Tibial artery (tissue), 4 donors: ENCODE results near the gene PARP2.

Experiments used
- DNase-seq, 2 donors: peaks; one replicate each; pipeline ENCODE4 v3.0.0-alpha.2; 2019
- H3K27ac ChIP-seq, 2 donors: fragments of 200-600 bp; sonication (generic) in 1 of 2; 1 replicate in 1 of 2; 2 replicates in 1 of 2; pipeline ENCODE4 v1.5.1; 2018 to 2019; ENCODE audit warnings: mild to moderate bottlenecking in 1 of 2
- H3K27me3 ChIP-seq, 2 donors: fragments of 200-600 bp; sonication (generic) in 1 of 2; one replicate each; pipeline versions ENCODE4 v1.5.1 to v1.6.0; 2016 to 2019
- H3K36me3 ChIP-seq, 3 donors: fragments of 200-600 bp; sonication (generic) in 2 of 3; one replicate each; pipeline ENCODE4 v1.5.1; 2016 to 2019; ENCODE audit warnings: mild to moderate bottlenecking in 2 of 3
- H3K4me1 ChIP-seq, 4 donors: fragments of 200-600 bp; sonication (generic) in 2 of 4; 1 replicate in 3 of 4; 2 replicates in 1 of 4; pipeline ENCODE4 v1.5.1; 2016 to 2019
- H3K4me3 ChIP-seq, 2 donors: fragments of 200-600 bp; sonication (generic) in 1 of 2; 1 replicate in 1 of 2; 2 replicates in 1 of 2; pipeline ENCODE4 v1.5.1; 2018 to 2019; ENCODE audit warnings: mild to moderate bottlenecking in 2 of 2
- H3K9me3 ChIP-seq, 3 donors: fragments of 200-600 bp; sonication (generic) in 1 of 3; one replicate each; pipeline ENCODE4 v1.5.1; 2016 to 2019
- intact Hi-C: fragments of 100-400 bp; cut with DNase I; formaldehyde crosslinking; loops from one replicate; pipeline ENCODE4 v1.15.0; 2023; ENCODE audit warnings: low total_unique reads
- TF ChIP-seq, protein P1 (sequence below), 2 experiments: fragments of 200-600 bp in 1 of 2; fragments of 450-650 bp in 1 of 2; IDR thresholded peaks; one replicate each; pipeline ENCODE4 v1.5.1; 2017 to 2019; ENCODE audit warnings: antibody characterized with exemption in 2 of 2, mild to moderate bottlenecking in 1 of 2, moderate library complexity in 1 of 2

Gene PARP2

DNA sequence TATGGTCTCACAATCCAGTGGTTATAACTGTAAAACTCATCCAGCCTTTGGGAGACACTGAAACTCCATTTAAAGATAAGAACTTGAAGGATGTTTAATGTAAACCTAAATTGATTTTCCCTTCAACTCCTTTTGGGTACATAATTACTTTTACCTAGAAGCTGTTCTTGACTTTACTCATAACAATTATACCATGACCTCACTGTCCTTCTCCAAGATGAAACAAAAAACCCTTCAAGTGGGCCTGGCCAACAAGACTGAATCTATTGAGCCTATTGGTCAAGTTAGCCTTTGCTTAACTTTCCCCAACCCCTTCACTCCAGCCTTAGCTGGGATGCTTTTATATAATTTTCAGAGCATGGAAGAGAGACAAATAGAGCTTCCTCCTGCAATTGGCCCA is 22.5 kb downstream of the PARP2 start:
- Histone ChIP-seq H3K27ac (no peak overlapping the region), H3K36me3 (peaks cover 64 to 79% (median 73%) of the 10 kb centered on the region in 3 donors), H3K27me3 (no peaks in the 10 kb centered on the region), H3K4me3 (no peak overlapping the region), H3K4me1 (no peaks in the 10 kb centered on the region), H3K9me3 (no peaks in the 10 kb centered on the region)
- TF ChIP-seq, protein P1, sequence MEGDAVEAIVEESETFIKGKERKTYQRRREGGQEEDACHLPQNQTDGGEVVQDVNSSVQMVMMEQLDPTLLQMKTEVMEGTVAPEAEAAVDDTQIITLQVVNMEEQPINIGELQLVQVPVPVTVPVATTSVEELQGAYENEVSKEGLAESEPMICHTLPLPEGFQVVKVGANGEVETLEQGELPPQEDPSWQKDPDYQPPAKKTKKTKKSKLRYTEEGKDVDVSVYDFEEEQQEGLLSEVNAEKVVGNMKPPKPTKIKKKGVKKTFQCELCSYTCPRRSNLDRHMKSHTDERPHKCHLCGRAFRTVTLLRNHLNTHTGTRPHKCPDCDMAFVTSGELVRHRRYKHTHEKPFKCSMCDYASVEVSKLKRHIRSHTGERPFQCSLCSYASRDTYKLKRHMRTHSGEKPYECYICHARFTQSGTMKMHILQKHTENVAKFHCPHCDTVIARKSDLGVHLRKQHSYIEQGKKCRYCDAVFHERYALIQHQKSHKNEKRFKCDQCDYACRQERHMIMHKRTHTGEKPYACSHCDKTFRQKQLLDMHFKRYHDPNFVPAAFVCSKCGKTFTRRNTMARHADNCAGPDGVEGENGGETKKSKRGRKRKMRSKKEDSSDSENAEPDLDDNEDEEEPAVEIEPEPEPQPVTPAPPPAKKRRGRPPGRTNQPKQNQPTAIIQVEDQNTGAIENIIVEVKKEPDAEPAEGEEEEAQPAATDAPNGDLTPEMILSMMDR (IDR thresholded peaks at IDR 0.05), result no peak
- no peak for DNase-seq
- intact Hi-C loops, result no loop called here

DNA sequence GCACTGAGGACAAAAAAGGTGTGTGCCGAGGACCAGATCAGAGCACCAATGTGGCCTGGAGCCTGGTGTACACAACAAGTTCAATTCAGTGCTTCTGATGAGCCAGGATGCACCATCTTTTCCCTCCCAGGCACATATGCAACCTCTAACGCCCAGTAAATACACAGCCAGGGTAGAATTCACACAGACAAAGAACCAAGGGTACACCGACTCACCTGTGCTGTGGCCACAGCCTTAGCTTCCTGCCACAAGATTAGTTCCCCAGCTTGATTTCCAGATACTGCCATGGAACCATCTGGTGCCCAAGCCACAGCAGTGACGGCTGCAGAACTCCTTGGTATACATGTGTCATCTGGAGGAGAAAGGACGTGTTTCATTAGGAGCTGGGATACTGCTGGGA is 29.4 kb downstream of the PARP2 start:
- H3K9me3 ChIP-seq, result no peaks in the 10 kb centered on the region
- intact Hi-C loops, result no loop called here
- H3K4me1 ChIP-seq, result no peaks in the 10 kb centered on the region
- DNase-seq, result no peak
- H3K27ac ChIP-seq, result no peak overlapping the region
- TF ChIP-seq, protein P1 (IDR thresholded peaks at IDR 0.05), result no peak
- no peak overlapping the region for H3K4me3 ChIP-seq
- H3K27me3 ChIP-seq, result no peaks in the 10 kb centered on the region
- peaks cover 92 to 100% (median 99%) of the 10 kb centered on the region in 3 donors for H3K36me3 ChIP-seq

DNA sequence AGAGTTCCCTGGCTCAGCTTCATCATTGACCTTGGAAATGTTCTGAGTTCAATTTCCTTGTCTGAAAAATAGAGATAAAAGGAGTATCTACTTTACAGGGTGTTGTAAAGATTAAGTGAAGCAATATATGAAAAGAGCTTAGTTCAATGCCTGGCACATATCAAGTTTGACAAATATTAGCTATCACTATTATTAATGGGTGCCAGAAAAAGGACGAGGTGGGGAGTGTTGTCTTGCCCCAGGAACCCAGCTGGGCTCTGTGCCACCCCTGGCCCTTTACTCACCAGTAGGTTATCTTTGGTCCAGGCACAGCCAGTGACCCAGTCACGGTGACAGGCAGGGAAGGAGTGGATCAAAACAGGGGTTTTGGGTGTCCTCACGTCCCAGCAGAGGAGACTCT is 32.0 kb downstream of the PARP2 start:
- intact Hi-C loops, result no loop called here
- H3K36me3 ChIP-seq, result peaks cover 92 to 100% (median 99%) of the 10 kb centered on the region in 3 donors
- H3K27ac ChIP-seq, result no peak overlapping the region
- H3K4me1 ChIP-seq, result no peaks in the 10 kb centered on the region
- H3K9me3 ChIP-seq, result no peaks in the 10 kb centered on the region
- no peak overlapping the region for H3K4me3 ChIP-seq
- DNase-seq, result no peak
- TF ChIP-seq, protein P1 (IDR thresholded peaks at IDR 0.05), result no peak
- no peaks in the 10 kb centered on the region for H3K27me3 ChIP-seq

DNA sequence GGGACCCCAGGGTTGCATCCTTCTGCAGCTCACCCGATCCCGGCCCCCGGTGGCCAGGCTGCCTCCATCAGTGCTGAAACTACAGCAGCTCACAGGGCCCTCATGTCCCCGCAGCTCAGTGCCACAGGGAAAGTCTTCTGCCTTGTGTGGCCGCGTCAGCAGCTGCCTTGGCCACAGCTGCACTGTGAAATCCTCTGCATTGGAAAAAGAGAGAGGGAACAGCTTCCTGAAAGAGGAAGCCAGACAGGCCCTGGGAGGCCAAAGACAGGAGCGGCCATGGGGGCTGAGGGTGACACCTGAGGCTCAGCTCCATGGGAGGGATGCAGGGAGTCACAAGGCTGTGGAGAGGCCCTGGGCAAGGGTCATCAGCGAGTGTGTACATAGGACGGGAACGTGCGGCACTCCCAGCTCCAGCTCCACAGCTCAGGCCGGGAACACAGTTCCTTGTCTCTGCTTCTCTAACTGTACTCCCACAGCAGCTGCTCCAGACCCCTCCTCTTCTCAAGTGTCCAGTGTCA is 32.7 kb downstream of the PARP2 start:
- Histone ChIP-seq H3K9me3 (no peaks in the 10 kb centered on the region), H3K4me3 (no peak overlapping the region), H3K27ac (no peak overlapping the region), H3K4me1 (no peaks in the 10 kb centered on the region), H3K27me3 (no peaks in the 10 kb centered on the region), H3K36me3 (peaks cover 92 to 100% (median 99%) of the 10 kb centered on the region in 3 donors)
- no peak for DNase-seq
- intact Hi-C loops, result no loop called here
- TF ChIP-seq, protein P1 (IDR thresholded peaks at IDR 0.05), result no peak

GRCh38 chr14:20377171-20377570 is 33.7 kb downstream of the PARP2 start:
- no peaks in the 10 kb centered on the region for H3K4me1 ChIP-seq
- H3K36me3 ChIP-seq, result peaks cover 93 to 100% (median 99%) of the 10 kb centered on the region in 3 donors
- intact Hi-C loops, result no loop called here
- no peak overlapping the region for H3K4me3 ChIP-seq
- TF ChIP-seq, protein P1 (IDR thresholded peaks at IDR 0.05), result no peak
- no peak for DNase-seq
- no peak overlapping the region for H3K27ac ChIP-seq
- H3K9me3 ChIP-seq, result no peaks in the 10 kb centered on the region
- H3K27me3 ChIP-seq, result no peaks in the 10 kb centered on the region

DNA sequence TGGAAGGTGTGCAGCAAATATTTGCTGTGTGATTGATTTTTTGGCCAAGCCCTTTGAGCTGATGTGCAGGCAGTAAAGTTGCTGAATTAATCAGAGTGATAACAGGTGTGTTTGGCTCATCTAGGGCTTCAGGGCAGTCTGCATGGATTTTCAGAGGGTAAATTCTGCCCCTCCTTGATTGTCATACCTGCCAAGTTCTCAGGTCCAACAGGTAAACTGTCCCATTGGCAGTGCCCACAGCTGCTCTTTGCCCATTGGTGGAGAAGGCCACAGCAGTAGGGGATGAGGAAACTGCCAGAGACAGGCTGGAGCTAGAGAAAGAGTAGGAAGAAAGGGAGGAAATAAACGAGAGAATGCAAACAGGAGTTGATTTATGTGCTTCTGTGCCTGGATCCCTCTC is 36.3 kb downstream of the PARP2 start:
- no peaks in the 10 kb centered on the region for H3K4me1 ChIP-seq
- no peak overlapping the region for H3K4me3 ChIP-seq
- peaks cover 92 to 100% (median 99%) of the 10 kb centered on the region in 3 donors for H3K36me3 ChIP-seq
- H3K27me3 ChIP-seq, result no peaks in the 10 kb centered on the region
- no peaks in the 10 kb centered on the region for H3K9me3 ChIP-seq
- intact Hi-C loops, result no loop called here
- H3K27ac ChIP-seq, result no peak overlapping the region
- TF ChIP-seq, protein P1 (IDR thresholded peaks at IDR 0.05), result no peak
- DNase-seq, result no peak
